Stromal cell of bone marrow (primary cell): Measurements from ENCODE around the gene RNF182.
"Not testable (repeated sequence)": the region's sequence is repeated elsewhere in the genome, so short reads cannot be mapped to it uniquely, and the experiment has no call there.

Source experiments
- DNase-seq: peaks from one replicate; pipeline ENCODE4 v3.0.0-alpha.2; 2012; ENCODE audit warnings: low read depth

Gene RNF182

DNA sequence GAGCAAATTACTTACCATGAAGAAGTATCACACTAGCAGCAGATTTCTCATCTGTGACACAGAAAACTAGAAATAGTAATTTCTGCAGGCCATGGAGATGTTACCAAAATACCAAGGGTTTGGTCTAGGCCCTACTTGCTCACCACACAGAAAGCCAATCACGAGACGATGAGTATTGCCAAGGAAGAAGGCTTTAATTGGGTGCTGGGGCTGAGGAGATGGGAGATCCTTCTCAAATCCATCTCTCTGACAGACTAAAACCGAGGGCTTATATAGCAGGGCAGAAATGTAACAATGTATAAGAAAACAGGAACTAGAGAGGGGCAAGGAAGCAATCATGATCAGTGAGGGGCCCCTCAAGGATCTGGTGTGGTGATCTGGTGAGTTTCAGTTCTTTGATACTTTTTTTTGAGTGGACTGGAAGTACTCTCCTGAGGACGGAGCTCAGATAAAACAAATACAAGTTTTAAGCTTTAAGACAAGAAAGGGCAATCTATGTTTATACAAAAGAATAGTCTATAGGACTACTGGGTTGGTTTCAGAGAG is 40.9 kb downstream of the RNF182 start:
- no peak for DNase-seq

DNA sequence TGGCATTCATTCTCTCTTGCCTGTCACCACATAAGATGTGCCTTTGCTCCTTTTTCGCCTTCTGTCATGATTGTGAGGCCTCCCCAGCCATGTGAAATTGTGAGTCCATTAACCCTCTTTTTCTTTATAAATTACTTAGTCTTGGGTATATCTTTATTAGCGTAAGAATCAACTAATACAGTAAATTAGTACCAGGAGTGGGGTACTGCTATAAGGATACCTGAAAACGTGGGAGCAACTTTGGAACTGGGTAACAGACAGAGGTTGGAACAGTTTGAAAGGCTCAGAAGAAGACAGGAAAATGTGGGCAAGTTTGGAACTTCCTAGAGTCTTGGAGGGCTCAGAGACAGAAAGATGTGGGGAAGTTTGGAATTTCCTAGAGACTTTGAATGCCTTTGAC is 46.6 kb downstream of the RNF182 start:
- DNase-seq: no peak

- not testable (repeated sequence) for DNase-seq
These were observed 47.9 kb downstream of the RNF182 start for GRCh38 chr6:13972602-13973001.

GRCh38 chr6:13973422-13973821 is 48.7 kb downstream of the RNF182 start:
- not testable (repeated sequence) for DNase-seq

DNA sequence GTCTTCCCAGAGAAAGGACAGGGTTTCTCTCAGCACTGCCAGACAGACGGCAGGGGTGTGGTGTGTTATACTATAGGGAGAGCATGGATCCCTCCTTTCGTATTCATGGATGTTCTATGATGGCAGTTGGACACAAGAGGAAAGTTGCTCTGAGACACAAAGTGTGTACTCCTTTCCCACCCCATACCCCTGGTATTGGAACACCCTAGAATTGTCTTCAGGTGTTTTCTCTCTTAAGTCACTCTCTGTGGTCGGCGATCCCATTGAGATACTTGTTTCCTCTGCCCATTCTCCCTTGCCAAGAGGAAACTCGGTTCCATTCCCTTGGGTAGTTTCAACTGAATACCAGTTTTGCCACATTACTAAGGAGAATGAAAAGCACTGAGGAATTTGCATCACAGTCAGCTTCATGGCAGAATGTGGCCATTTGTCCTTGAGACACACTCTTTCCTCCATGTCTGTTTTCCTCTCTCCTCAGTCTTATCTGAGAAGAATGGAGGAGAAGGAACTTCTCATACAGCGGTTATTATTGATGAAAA is 53.4 kb downstream of the RNF182 start:
- no peak for DNase-seq

DNA sequence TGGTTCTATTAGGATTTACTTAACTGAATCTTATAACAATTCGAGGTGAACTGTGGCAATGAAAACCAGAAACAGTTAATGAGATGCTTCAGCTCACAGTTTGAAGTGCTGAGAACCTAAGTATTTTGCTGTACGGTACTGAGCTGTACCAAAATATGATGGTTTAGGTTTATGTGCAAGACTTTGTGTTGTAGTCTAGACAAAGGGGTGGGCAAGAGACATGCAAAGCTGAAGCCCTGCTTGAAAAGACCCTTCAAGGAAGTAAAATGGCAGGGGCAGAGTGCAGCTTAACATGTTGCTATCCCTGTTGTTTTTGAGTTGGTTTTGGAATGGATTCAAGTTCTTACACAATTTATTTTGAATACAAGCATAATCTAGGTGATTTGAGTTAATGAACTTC is 54.0 kb downstream of the RNF182 start:
- DNase-seq: no peak

DNA sequence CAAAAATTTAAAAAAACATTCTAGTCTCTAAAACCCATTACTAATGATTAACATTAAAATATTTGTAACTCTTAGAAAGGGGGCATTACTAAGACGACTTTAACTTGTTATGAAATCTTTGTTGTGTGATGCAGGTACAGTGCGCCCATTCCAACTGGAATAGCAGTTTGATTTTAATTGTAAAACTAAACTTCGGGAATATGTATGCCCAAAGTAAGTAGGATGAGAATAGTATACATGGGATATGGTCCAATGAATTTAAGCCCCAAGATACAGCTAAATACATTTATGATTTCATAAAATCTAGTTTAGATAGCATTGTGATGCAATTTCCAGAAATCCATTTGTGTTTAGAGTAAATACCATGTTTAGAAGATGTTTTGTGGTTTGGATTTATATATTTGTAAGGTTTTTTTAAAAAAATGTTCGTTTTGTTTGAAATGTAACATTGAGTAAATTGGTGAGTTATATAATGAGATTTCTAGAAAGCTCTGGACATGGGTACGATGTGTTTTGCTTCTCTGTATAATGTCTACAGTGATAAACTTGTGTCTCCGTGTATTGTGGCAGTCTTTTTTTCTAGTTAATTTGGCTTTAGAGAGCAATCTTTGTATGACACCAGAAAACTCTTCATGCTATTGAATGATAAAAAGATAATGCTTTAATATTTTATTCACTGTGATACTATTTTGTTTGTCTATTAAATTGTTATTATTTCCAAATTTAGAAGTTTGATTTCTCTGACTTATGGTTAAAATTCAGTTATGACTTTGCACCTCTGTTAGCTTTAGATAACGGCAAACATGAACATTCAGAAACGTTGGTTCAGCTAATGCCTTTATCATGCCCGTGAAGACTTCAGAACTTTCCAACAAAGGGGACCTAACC is 54.8 kb downstream of the RNF182 start:
- DNase-seq: no peak

DNA sequence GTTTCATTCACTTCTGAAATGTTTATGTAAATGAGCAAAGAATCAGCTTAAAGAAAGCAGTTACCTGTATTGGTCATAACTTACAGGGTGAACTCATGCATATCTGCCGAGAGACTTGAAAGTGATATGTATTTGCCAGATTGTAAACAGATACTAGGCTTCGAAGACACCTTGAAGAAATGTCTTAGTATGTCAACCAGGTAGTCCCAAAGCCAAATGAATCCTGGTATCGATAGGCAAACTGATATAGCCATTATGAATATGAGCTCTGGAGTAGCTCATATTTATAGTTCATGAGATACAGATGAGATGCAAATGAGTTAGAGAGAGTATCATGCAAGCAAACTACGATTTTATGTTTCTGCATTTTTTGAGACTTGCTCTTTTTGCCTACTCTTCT is 55.8 kb downstream of the RNF182 start:
- no peak for DNase-seq

DNA sequence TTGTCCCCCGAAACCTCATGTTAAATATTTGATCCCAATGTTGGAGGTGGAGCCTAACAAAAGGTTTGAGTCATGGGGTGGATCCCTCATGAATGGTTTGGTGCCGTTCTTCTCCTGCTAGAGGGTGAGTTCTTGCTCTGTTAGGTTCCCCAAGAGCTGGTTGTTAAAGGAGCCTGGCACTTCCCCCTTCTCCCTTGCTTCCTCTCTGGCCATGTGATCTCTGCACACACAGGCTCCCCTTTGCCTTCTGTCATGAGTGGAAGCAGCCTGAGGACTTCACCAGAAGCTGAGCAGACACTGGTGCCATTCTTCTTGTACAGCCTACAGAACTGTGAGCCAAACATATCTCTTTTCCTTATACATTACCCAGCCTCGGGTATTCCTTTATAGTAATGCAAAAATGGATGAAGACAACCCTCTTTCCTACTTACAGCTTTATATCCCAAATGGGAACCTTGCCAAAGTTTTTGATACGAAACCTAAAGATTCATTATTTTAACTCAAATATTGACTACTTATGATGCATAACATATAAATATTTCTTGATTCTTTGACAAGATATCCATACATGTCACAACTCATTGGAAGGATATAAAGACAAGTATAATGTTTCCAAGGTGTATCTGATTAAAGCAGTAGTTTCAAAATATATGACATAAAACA is 61.0 kb downstream of the RNF182 start:
- DNase-seq: no peak

- DNase-seq: no peak
These were observed 62.1 kb downstream of the RNF182 start for GRCh38 chr6:13986700-13987399.

GRCh38 chr6:13987400-13987865 is 62.7 kb downstream of the RNF182 start:
- DNase-seq: no peak

DNA sequence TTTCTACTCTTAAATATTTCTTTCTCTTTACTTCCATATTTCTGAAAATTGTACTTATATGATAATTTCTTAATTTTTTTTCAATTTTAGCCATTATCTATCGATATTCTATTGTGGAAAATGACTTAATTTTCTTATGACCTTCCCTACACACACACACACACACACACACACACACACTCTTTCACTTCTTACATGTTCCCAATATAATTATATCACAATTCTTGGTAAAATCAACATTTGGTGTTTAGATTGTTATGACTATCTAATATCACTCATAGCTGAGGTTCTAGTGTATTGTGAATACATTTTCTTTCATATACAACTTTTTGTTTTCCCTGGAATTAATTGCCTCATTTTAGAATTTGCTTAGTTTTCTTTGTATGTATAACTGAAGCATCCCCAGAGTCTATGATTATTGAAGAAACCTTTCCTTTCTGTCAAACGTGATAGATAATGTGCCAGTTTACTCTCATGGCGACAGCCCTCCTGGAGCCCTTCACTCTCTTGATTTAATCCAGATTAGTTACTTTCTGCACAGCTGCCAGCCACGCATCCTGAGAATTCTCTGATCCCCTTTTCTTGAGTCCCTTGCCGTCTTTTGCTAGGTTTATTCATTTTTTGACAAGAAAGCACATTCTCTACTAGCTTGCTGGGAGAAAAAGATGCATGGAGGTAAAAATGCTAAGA is 63.4 kb downstream of the RNF182 start:
- DNase-seq: no peak

GRCh38 chr6:13988908-13989307 is 64.2 kb downstream of the RNF182 start:
- no peak for DNase-seq

GRCh38 chr6:13989496-13990144 is 64.9 kb downstream of the RNF182 start:
- DNase-seq: no peak

DNA sequence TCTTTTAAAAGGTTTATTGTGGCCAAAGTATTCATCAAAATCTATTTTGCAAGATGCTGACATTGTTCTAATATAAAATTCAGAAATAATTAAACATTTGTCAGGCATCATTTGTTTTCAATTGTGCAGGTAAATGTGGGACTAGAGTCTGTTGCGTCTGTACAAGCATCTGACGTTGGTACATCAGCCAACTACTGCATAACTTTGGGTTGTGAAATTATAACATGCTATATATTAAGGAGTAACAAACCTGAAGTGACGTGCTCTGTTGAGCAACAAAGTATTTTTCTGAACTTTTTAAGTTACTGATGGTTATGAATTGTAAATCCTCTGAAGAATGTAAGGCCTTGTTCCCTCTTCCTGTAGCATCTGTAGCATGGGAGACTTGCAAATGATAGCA is 66.0 kb downstream of the RNF182 start:
- DNase-seq: no peak

GRCh38 chr6:13991393-13991792 is 66.6 kb downstream of the RNF182 start:
- DNase-seq: no peak

DNA sequence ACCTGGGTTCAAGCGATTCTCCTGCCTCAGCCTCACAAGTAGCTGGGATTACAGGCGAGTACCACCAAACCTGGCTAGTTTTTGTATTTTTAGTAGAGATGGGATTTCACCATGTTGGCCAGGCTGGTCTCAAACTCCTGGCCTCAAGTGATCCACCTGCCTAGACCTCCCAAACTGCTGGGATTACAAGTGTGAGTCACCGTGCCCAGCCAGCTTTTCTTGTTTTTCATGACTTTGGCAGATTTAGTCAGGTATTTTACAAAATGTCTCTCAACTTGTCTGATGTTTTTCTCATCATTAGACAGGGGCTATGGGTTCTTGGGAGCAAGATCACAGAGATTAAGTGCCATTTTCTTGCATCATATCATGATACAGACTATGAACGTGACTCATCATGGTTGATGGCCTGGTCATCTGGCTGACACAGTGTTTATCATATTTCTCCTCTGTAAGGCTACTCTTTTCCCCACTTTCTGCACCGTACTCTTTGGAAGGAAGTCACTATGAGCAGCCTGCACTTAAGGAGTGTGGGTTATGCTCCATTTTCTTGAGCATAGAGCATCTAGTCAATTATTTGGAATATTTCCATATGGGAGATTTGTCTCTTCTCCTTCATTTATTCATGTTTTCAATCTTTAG is 67.8 kb downstream of the RNF182 start:
- DNase-seq: peak; percentile 66

DNA sequence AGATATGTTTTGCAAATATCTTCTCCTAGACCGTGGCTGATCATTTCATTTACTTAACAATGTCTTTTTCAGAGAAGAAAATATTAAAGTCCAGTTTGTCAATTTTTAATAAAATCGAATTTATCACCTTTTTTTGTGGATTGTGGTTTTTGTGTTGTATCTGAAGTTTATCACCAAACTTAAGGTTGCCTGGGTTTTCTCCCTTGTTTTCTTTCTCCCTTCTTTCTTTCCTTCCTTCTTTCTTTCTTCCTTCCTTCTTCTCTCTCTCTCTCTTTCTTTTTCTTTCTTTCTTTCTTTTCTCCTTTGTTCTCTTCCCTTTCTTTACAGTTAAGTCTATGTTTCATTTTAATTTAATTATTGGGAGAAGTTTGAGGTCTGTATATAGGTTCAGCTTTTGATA is 68.7 kb downstream of the RNF182 start:
- DNase-seq: no peak

DNA sequence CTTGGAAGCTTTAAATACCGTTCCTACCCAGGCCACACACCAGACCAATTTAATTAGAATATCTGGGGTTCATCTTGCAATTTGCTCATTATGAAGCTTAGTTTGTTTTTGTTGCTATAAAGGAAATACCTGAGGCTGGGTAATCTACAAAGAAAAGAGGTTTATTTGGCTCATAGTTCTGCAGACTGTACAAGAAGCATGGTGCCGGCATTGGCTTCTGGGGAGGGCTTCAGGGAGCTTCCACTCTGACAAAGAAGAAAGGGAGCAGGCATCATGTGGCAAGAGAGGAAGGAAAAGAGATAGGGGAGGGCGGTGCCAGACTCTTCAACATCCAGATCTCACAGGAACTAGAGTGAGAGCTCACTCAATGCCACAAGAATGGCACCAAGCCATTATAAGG is 73.6 kb downstream of the RNF182 start:
- DNase-seq: no peak

GRCh38 chr6:14000901-14001300 is 76.1 kb downstream of the RNF182 start:
- DNase-seq: peak; percentile 18
